Hematopoietic multipotent progenitor cell treated with erythropoietin and hydrocortisone succinate and interleukin-3 and kit ligand, for 17 days (in vitro differentiated cells): ENCODE measurements around the gene C1QTNF12.
"Not testable (repeated sequence)": the region's sequence is repeated elsewhere in the genome, so short reads cannot be mapped to it uniquely, and the experiment has no call there.

Experiments
- DNase-seq: peaks from one replicate; pipeline ENCODE4 v3.0.0-alpha.2; 2015; ENCODE audit warnings: low spot score

The C1QTNF12 gene

DNA sequence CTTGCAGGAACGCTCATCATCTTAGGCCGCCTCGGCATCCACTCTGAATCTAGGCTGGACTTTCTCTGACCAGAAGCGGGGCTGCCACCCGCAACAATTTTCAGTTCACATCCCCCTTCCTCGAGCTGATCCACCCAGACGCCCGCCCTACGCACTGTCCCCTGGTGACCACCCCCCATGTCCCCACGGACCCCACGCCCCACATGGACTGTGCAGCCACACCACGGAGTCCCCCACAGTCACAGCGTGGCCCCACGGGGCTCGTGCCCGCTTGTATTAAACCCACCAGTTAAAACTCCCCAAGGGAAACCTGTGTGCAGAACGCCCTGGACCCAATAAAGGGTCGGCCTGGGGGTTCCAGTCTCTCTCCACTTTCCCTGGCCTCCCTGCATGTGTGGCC is 13.0 kb upstream of the C1QTNF12 start:
- DNase-seq: no peak

- DNase-seq: no peak
Observed at GRCh38 chr1:1259119-1259488, 12.6 kb upstream of the C1QTNF12 start.

GRCh38 chr1:1256956-1257871 is 10.7 kb upstream of the C1QTNF12 start:
- no peak for DNase-seq

- no peak for DNase-seq
Observed at GRCh38 chr1:1255611-1256010, 9.1 kb upstream of the C1QTNF12 start.

DNA sequence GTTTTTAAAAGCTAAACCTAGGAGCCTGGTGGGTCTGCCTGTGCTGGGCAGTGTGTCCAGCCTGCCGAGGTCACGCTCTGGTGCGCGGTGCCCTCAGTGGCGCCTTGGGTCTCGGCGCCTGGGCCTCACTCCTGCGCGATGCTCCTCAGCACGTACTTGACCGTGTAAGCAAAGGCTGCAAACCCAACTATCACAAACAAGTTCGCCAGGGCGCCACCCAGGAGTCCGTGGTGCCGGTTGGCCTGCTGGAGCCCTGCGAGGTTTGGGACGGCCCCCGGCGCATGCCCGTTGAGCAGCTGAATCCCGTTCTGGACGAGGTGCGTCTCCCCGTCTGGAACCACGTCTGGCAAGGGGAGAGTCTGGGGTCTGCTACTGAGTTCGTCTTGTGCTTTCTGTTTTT is 8.6 kb upstream of the C1QTNF12 start:
- DNase-seq: no peak

DNA sequence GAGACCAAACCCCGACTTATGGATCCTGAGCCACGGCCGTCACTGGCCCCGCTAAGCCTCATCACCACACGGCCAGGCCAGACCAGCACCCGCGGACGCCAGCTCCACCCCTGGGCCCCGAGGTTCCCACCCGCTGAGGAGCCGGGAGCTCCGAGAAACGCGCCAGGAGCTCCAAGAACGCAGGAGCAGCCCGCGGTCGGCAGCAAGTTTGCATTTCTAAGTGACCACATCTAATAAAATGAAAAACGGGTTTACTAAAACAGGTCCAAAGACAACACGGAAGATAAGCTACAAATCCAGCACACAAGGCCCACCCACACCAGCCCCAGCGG is 8.1 kb upstream of the C1QTNF12 start:
- no peak for DNase-seq

DNA sequence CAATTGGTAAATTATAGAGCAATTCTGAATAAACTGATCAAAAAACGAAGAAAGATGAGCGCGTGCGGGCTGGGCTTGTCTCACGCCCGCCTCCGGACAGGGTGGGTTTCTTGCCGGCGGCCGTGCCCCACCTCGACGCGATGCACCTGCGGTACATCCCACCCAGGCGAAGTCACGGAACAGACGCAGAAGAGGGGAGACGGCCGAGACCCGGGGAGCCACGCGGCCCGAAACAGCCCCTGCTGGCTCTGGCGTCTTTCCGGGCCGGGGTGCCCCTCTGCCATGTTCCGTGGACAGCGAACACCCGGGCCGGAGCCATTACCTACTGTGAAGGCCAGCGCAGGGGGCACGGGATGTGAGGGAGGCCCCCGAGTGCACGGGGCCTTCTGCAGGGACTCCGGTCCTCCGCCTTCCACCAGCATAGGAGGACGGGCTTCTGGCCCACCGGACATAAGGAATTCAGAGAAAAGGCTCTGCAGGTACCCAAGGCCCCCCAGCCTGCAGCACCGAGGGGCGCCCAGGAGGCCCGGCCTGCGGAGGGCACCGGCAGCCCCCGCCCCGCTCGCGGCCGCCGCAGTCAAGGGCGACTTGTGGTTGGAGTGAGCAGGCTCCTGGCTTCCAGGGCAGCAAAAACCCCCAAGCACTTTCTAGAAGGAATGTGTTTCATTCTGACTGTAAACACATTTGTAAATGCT is 7.6 kb upstream of the C1QTNF12 start:
- DNase-seq: no peak

DNA sequence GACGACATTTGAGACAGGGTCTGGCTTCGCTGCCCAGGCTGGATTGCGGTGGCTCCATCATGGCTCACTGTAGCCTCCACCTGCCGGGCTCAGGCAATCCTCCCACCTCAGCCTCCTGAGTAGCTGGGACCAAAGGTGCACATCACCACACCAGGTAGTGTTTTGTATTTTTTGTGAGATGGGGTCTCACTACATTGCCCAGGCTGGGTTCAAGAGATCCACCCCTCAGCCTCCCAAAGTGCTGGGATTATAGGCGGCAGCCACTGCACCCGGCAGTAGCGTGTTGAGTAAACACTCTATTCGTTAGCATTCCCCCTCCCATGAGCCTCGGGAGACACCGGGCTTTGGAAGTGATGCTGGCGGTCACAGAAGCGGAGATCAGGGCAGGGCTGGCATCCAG is 6.8 kb upstream of the C1QTNF12 start:
- DNase-seq: no peak

- DNase-seq: no peak
Observed at GRCh38 chr1:1250786-1251284, 4.3 kb upstream of the C1QTNF12 start.

- DNase-seq: not testable (repeated sequence)
Observed at GRCh38 chr1:1248009-1248913, 1.7 kb upstream of the C1QTNF12 start.

GRCh38 chr1:1247341-1247913 is 905 bp upstream of the C1QTNF12 start:
- no peak for DNase-seq

GRCh38 chr1:1245817-1246576 is 525 bp downstream of the C1QTNF12 start:
- no peak for DNase-seq

- no peak for DNase-seq
Observed at GRCh38 chr1:1245178-1245816, 1.2 kb downstream of the C1QTNF12 start.

- DNase-seq: no peak
Observed at GRCh38 chr1:1244192-1244811, 2.2 kb downstream of the C1QTNF12 start.

GRCh38 chr1:1243807-1244191 is 2.7 kb downstream of the C1QTNF12 start:
- no peak for DNase-seq

GRCh38 chr1:1243266-1243660 is 3.3 kb downstream of the C1QTNF12 start:
- no peak for DNase-seq

- DNase-seq: no peak
Observed at GRCh38 chr1:1242461-1243265, 3.9 kb downstream of the C1QTNF12 start.

DNA sequence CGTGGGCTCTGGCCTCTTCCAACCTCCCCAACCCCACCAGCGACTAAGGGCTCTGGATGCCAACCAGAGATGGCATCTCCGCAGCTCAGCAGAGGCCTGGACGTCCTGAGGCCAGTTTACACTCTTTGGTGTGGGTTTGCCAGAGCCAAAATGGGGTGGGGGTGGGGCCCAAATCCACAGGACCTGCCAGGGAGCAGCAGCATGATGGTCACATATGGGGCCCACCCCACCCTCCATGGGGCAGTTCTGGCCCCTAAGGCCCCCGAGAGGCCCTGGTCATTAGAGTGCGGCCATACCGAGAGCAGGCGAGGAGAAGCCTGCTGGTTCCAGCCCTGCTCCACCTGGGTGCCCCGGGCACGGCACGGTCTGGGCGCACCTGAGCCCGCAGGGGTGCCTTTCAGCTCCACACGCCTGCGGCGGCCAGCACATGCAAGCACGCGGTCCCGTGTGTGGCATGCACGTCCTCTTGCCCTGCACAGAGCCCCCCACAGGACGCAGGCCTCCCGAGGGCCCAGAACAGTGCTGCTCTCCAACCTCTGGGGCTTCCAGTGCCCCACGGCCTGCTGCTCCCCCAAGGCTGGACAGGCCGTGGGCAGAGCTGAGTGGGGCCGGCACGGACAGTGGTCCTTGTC is 4.8 kb downstream of the C1QTNF12 start:
- DNase-seq: no peak
